ENCODE measurements around the gene CTAGE6. TPM values are rescaled to one million over a fixed set of nuclear protein-coding genes. Genes with fewer than 3 reads are reported as not detected.
"Not testable (repeated sequence)": the region's sequence is repeated elsewhere in the genome, so short reads cannot be mapped to it uniquely, and the experiment has no call there.

Gene CTAGE6
- total RNA-seq, 2 donors from 2014 or later, result 1.6 to 2.8 TPM

DNA sequence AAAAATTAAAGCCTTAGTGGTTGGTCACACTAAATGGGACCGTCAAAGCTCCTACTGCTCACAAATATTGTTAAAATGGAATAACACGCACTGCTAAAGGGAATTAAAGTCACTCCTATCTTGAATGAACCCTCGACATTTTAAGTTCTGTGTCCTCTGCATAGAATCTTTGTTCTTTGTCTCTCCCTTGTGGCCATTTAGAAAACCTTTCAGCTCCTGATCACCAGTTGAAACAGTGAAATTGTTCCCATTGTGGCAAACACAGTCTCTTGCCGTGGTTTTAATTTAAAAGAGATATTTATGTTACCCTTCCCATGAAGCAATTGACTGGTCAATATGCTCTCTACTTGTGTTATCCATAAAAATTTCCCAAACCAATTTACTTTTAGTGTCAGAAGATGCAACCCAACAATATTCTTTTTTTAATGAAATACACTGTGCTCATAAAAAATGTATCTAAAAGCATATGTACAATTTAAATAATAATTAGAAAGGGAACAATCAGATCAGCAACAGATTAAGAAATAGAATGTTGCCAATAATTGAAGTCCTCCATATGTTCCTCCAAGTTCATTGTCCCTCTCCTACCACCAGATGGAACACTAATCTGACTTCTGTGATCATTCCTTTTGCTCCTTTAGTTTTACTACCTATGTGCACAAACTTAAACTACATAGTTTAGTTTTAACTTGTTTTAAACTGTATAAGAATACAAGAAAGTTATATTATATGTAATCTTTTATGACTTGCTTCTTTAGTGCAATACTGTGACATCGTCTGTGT, 20.3 kb downstream of the CTAGE6 start:
- H3K27ac Mint-ChIP-seq, result peak overlapping the region in 1 of 2 donors; percentile 53
- ATAC-seq, result peak in 1 of 2 donors; percentile 58
- H3K4me3 Mint-ChIP-seq; DNase-seq (ENCODE audit: low spot score); H3K4me1 Mint-ChIP-seq (ENCODE audit: low read depth in 2 of 2); H3K36me3 Mint-ChIP-seq; H3K27me3 Mint-ChIP-seq; H3K9me3 Mint-ChIP-seq: not testable (repeated sequence)

DNA sequence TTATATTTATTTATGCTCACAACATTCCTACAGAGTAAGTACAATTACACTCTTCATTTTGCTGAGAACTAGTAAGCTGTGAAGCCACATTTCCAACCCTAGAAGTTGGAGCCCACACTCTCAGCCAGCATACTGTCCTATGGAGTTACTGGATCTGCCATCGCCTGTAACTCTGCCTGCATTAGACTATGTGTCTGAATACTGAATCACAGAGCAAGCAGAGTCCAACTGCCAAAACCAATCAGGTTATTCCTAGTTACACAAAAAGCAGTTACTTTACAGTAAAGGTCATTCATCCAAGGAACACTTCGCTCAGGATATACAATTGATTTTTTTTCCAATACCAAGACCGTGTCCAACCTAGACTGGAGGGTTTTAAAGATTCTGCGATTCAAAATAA, 21.5 kb downstream of the CTAGE6 start:
- Mint-ChIP-seq H3K27me3 (peaks cover 3 to 7% of the 10 kb centered on the region in 2 donors), H3K27ac (no peak overlapping the region), H3K9me3 (no peaks in the 10 kb centered on the region), H3K4me3 (no peak overlapping the region), H3K36me3 (no peaks in the 10 kb centered on the region), H3K4me1 (ENCODE audit: low read depth in 2 of 2) (peaks cover 4 to 9% of the 10 kb centered on the region in 2 donors)
- no peak for DNase-seq (ENCODE audit: low spot score)
- no peak for ATAC-seq

DNA sequence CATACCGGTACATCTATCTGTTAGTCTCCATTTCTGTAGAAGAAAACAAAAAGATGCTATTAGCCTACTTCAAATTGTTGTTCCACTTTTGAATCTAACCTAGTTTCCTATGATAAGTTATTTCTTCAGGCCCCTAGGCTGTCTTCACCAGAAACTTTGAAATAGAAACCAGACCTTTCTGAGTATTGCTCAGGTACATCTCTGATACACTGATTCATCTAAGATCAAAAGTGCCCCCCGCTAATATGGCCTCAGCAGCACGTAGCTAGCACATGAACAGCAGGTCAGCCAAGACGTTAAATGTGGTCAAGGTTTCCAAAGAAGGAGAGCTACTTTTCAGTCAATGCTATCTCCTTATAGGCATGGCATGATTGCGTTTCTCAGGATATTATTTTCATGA, 23.6 kb downstream of the CTAGE6 start:
- ATAC-seq (no peak), DNase-seq (ENCODE audit: low spot score) (no peak)
- Mint-ChIP-seq H3K27me3 (peaks cover 3 to 7% of the 10 kb centered on the region in 2 donors), H3K4me1 (ENCODE audit: low read depth in 2 of 2) (peaks cover 4 to 9% of the 10 kb centered on the region in 2 donors), H3K36me3 (peaks cover 4% of the 10 kb centered on the region), H3K4me3 (no peak overlapping the region), H3K27ac (no peak overlapping the region), H3K9me3 (no peaks in the 10 kb centered on the region)

- H3K27ac Mint-ChIP-seq, result no peak overlapping the region
- H3K4me3 Mint-ChIP-seq, result no peak overlapping the region
- H3K9me3 Mint-ChIP-seq, result no peaks in the 10 kb centered on the region
- no peaks in the 10 kb centered on the region for H3K27me3 Mint-ChIP-seq
- peaks cover 4% of the 10 kb centered on the region for H3K36me3 Mint-ChIP-seq
- H3K4me1 Mint-ChIP-seq (ENCODE audit: low read depth in 2 of 2), result no peaks in the 10 kb centered on the region
- DNase-seq (ENCODE audit: low spot score), result no peak
- ATAC-seq, result no peak
Observed at GRCh38 chr7:143728333-143728862, 29.1 kb downstream of the CTAGE6 start.

DNA sequence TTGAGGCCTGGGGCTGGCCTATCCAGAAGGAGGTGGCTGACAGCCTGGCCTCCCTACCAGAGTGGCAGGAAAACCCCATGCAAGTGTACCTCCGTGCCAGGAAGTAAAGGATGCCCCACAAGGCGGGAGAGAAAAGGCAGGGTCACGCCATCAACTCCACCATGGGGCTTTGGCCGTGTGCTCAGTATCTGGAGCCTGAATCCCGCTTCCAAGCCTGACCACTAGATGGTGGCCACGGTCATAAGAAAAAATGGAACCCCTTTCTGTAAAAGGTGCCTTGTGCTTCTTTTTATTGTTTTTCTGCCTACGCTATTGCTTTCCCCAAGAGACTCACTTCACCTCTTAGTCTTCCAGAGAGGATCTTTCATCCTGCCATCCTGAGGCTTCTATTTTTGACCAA, 29.9 kb downstream of the CTAGE6 start:
- not testable (repeated sequence) for H3K36me3 Mint-ChIP-seq; H3K27me3 Mint-ChIP-seq; H3K9me3 Mint-ChIP-seq; DNase-seq (ENCODE audit: low spot score); H3K27ac Mint-ChIP-seq; H3K4me3 Mint-ChIP-seq; H3K4me1 Mint-ChIP-seq (ENCODE audit: low read depth in 2 of 2); ATAC-seq

DNA sequence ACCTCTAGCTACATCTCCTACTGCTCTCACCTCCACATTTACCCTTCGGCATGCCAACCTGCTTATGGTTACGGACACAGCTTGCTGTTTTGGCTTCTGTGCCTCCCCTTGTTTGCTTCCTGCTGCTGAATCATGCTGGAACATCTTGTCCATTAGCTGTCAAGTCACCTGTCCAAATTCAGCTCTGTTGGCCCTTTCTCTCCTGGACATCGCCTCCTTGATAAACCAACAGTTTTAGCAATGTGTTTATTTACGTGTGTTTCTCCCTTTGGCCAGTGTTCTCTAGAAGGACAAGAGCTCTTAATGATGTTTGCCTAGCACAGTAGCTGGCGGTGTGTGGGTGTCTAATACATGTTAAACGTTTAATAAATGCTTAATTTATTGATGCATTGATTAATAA, 31.4 kb downstream of the CTAGE6 start:
- not testable (repeated sequence) for DNase-seq (ENCODE audit: low spot score); H3K4me3 Mint-ChIP-seq; H3K9me3 Mint-ChIP-seq; H3K27ac Mint-ChIP-seq; ATAC-seq; H3K36me3 Mint-ChIP-seq; H3K4me1 Mint-ChIP-seq (ENCODE audit: low read depth in 2 of 2); H3K27me3 Mint-ChIP-seq

- H3K27ac Mint-ChIP-seq; H3K36me3 Mint-ChIP-seq; H3K4me1 Mint-ChIP-seq (ENCODE audit: low read depth in 2 of 2); H3K4me3 Mint-ChIP-seq; H3K27me3 Mint-ChIP-seq; H3K9me3 Mint-ChIP-seq; ATAC-seq; DNase-seq (ENCODE audit: low spot score): not testable (repeated sequence)
Observed at GRCh38 chr7:143720335-143720734, 37.2 kb downstream of the CTAGE6 start.

- not testable (repeated sequence) for H3K27ac Mint-ChIP-seq; H3K27me3 Mint-ChIP-seq; ATAC-seq; H3K36me3 Mint-ChIP-seq; H3K9me3 Mint-ChIP-seq; H3K4me3 Mint-ChIP-seq; DNase-seq (ENCODE audit: low spot score); H3K4me1 Mint-ChIP-seq (ENCODE audit: low read depth in 2 of 2)
Observed at GRCh38 chr7:143715543-143716193, 41.8 kb downstream of the CTAGE6 start.

DNA sequence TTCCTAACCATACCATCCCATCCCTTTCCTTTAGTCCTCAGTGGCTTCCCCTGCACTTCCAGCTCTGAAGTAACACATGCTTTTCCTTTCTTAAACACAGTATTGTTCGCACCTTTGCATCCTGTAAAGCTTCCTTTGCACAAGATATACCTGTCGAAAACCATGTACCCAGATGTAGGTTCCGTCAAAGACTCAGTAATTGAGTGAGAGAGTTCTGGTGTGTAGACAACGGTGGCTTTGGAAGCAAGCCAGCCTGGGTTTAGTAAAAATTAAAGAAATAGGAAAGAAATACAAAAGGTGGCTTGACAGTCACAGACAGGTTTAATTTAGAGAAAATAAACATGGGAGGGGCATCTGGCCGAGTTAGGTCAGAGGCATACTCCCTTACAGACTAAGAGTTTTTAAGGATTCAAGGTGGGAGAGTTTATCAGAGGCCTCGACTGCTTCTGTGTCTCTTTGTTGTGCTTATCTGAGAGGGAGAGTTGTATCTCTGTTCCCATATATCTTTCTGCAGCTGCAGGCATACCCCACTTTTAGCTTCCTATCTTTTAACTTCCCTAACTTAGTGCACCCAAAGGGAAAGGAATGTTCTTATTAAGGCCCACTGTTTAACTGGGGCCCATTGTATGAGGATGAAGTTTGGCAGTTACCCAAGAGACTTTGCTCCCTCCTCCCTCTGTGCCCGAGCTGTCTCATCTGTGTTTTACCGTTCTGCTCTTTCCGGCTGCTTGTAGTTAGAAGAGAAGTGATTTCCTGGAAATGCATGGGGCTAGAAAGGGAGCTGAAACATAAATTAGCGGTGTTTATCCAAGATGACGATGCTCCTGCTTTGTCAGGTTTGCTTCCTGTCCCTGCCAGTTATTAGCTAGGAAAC, 42.7 kb downstream of the CTAGE6 start:
- ATAC-seq; H3K27ac Mint-ChIP-seq; H3K36me3 Mint-ChIP-seq; DNase-seq (ENCODE audit: low spot score); H3K27me3 Mint-ChIP-seq; H3K4me3 Mint-ChIP-seq; H3K9me3 Mint-ChIP-seq; H3K4me1 Mint-ChIP-seq (ENCODE audit: low read depth in 2 of 2): not testable (repeated sequence)

- not testable (repeated sequence) for H3K27ac Mint-ChIP-seq; H3K4me3 Mint-ChIP-seq; ATAC-seq; H3K27me3 Mint-ChIP-seq; DNase-seq (ENCODE audit: low spot score); H3K4me1 Mint-ChIP-seq (ENCODE audit: low read depth in 2 of 2); H3K36me3 Mint-ChIP-seq; H3K9me3 Mint-ChIP-seq
Observed at GRCh38 chr7:143712381-143712780, 45.1 kb downstream of the CTAGE6 start.

DNA sequence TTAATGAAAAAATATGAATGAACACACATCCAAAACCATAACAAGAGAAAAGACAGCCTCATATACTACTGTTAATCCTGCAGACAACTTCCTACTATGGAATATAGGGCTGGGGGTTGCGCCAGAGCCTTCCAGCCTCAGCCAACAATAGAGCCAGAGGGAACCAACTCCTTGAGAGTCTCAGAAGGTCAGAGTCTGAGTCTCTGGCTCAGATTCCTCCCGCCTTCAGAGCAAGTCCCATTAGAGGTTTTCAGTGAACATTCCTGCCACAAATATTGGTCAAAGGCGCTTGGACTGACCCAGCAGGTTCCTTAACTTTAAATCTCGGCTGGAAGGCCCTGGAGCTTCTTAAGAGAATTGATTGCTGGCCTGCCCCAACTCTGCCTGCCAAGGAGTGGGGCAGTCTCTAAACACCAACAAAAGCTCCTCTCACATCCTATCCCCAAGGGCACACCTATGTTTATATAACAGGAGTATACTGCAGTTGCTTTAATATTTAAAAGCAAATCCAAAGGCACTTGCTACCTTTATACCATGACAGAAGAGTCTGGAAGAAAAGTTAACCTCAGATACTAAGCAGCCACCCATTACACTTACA, 45.7 kb downstream of the CTAGE6 start:
- not testable (repeated sequence) for H3K36me3 Mint-ChIP-seq; DNase-seq (ENCODE audit: low spot score); H3K27ac Mint-ChIP-seq; H3K4me3 Mint-ChIP-seq; H3K4me1 Mint-ChIP-seq (ENCODE audit: low read depth in 2 of 2); H3K27me3 Mint-ChIP-seq; ATAC-seq; H3K9me3 Mint-ChIP-seq

GRCh38 chr7:143709895-143710294, 47.6 kb downstream of the CTAGE6 start:
- ATAC-seq; H3K27ac Mint-ChIP-seq; H3K9me3 Mint-ChIP-seq; H3K4me1 Mint-ChIP-seq (ENCODE audit: low read depth in 2 of 2); H3K27me3 Mint-ChIP-seq; H3K36me3 Mint-ChIP-seq; DNase-seq (ENCODE audit: low spot score); H3K4me3 Mint-ChIP-seq: not testable (repeated sequence)
